H1 (cell line): ENCODE data around the gene PLAU. TPM values are rescaled to one million over a fixed set of nuclear protein-coding genes. Genes with fewer than 3 reads are reported as not detected.

Experiments
- SP1 ChIP-seq: IDR thresholded peaks from 2 replicates; pipeline ENCODE4 v1.6.1; 2011; ENCODE audit warnings: low read depth, low read length
- polyA plus RNA-seq, 7 experiments: library from polyadenylated mRNA; depleted of rRNA in 3 of 7; stranded (reverse) in 5 of 7; unstranded in 2 of 7; fragments of >200 nt in 5 of 7; fragments of 200-250 nt in 2 of 7; gene quantifications; 1 replicate in 5 of 7; 2 replicates in 1 of 7; 4 replicates in 1 of 7; pipeline versions ENCODE4 v1.2.1 to v1.2.3, GENCODE V29; 2011 to 2013; ENCODE audit warnings: missing spikeins in 2 of 7, mixed read lengths in 2 of 7
- total RNA-seq: library from RNA; stranded (reverse); fragmentation: NEBNext Ultra II Directional; extraction: Animal tissue kit (Norgen Biotek cat#: 25700); gene quantifications from 2 replicates; pipeline ENCODE4 v1.2.1, GENCODE V29; 2021

The PLAU gene
- total and polyA plus RNA-seq, 2 of the 8 experiments (the other 6 are each of a cell fraction or from before 2014, with no cell fraction given), result 16.2 to 26.1 TPM

DNA sequence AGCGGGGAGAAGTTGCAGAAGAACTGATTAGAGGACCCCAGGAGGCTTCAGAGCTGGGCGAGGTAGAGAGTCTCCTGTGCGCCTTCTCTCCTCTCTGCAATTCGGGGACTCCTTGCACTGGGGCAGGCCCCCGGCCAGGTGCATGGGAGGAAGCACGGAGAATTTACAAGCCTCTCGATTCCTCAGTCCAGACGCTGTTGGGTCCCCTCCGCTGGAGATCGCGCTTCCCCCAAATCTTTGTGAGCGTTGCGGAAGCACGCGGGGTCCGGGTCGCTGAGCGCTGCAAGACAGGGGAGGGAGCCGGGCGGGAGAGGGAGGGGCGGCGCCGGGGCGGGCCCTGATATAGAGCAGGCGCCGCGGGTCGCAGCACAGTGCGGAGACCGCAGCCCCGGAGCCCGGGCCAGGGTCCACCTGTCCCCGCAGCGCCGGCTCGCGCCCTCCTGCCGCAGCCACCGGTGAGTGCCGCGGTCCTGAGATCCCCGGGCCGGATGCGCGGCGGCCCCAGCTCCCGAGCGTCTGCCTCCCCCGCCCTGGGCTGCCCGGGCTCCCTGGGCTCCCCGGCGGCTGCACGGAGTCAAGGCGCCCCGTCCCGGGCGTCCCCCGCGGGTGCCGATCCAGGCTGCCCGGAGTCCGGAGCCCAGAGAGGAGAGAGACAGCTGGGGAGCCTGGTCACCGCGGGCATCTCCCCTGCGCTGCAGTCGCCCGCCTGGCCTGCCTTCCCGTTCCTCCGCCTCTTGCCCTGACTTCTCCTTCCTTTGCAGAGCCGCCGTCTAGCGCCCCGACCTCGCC, at the start of gene PLAU (continued):
- TF ChIP-seq SP1, result no peak
